Psoas muscle (tissue), 8 donors: ENCODE measurements around the gene TMEM141. TPM values are rescaled to one million over a fixed set of nuclear protein-coding genes. Genes with fewer than 3 reads are reported as not detected.

Source experiments
- ATAC-seq, 4 donors: fragments of 200-7000 bp; cut with Tn5 transposase; one replicate each; pipeline ENCODE4 v1.9.1; 2020; ENCODE audit warnings: moderate library complexity in 3 of 4, mild to moderate bottlenecking in 2 of 4
- DNase-seq, 2 donors: peaks; one replicate each; pipeline ENCODE4 v3.0.0-alpha.2; 2020
- H3K27ac ChIP-seq: fragments of 200-600 bp; one replicate; pipeline ENCODE4 v1.8.0; 2022
- H3K27me3 ChIP-seq, 3 donors: fragments of 200-600 bp in 1 of 3; one replicate each; pipeline versions ENCODE4 v1.6.1 to v1.8.0; 2013 to 2022; ENCODE audit warnings: low read length in 2 of 3, mild to moderate bottlenecking in 2 of 3, moderate library complexity in 1 of 3; ENCODE audit not compliant: insufficient read depth in 3 of 3
- H3K36me3 ChIP-seq, 2 donors: fragments of 200-600 bp in 1 of 2; one replicate each; pipeline versions ENCODE4 v1.6.1 to v1.8.0; 2013 to 2022; ENCODE audit warnings: low read depth in 1 of 2, mild to moderate bottlenecking in 1 of 2, moderate library complexity in 1 of 2; ENCODE audit not compliant: insufficient read depth in 1 of 2
- H3K4me1 ChIP-seq: fragments of 200-600 bp; one replicate; pipeline ENCODE4 v1.8.0; 2022
- H3K4me3 ChIP-seq: fragments of 200-600 bp; one replicate; pipeline ENCODE4 v1.8.0; 2022; ENCODE audit warnings: mild to moderate bottlenecking
- H3K9me3 ChIP-seq: fragments of 200-600 bp; one replicate; pipeline ENCODE4 v1.8.0; 2022
- CTCF ChIP-seq: fragments of 200-600 bp; IDR thresholded peaks from one replicate; pipeline ENCODE4 v1.8.0; 2022; ENCODE audit warnings: antibody characterized with exemption
- WGBS, 3 donors: extraction: QIAGEN DNeasy Blood & Tissue Kit; methylation state at CpG; one replicate each; pipeline versions ENCODE4 v1.1.6 to v1.1.7; 2013; 5-methylcytosine and 5-hydroxymethylcytosine counted together
- intact Hi-C, 2 donors: fragments of 100-400 bp; cut with DNase I; formaldehyde crosslinking; loops; one replicate each; pipeline versions ENCODE4 v1.11.0 to v1.14.2; 2022
- polyA plus RNA-seq, 3 donors: library from polyadenylated mRNA; stranded (reverse); fragments of 200-250 nt; gene quantifications; one replicate each; pipeline ENCODE4 v1.2.3, GENCODE V29; 2013
- total RNA-seq, 4 donors: library from RNA; stranded (reverse); fragmentation: NEBNext Ultra II Directional in 2 of 4; extraction: Animal tissue kit (Norgen Biotek cat#: 25700) in 2 of 4; gene quantifications; one replicate each; pipeline versions ENCODE4 v1.2.1 to v1.2.4, GENCODE V29; 2021 to 2023
- donor health status: healthy with polysubstance abuse.
- donor health status: DM: no; HTN: no; CAD: no; lungs with moderate emphysema.
- donor health status: Bipolar disorder and iron deficiency.
- donor health status: healthy.
- donor health status: DM: yes; HTN: yes; CAD: no.
- donor health status: DM: no; HTN: no; CAD: no.
- donor health status: DM: no; HTN: no; CAD: no.
- donor health status: DM: yes; HTN: yes; CAD: no.

Gene TMEM141
- total and polyA plus RNA-seq, 7 donors: 32.0 to 89.1 (median 49.1) TPM

- H3K4me1 ChIP-seq: peaks cover 7% of the 10 kb centered on the region
Measured at GRCh38 chr9:136815422-136815782, 24.3 kb downstream of the TMEM141 start.

GRCh38 chr9:136820971-136821825 lies 30.1 kb downstream of the TMEM141 start:
- Histone ChIP-seq H3K27me3 (no peaks in the 10 kb centered on the region), H3K27ac (no peak overlapping the region), H3K36me3 (peaks cover 0 to 44% of the 10 kb centered on the region in 2 donors), H3K9me3 (no peaks in the 10 kb centered on the region), H3K4me3 (peak overlapping the region; percentile 46), H3K4me1 (no peaks in the 10 kb centered on the region)
- WGBS, 3 donors: 51 to 68% (median 60%) methylated on average over 70 to 83 of the region's 83 CpGs
- DNase-seq (no peak), ATAC-seq (peak in 1 of 4 donors; percentile 22)
- intact Hi-C loops: no loop called here
- no peak for TF ChIP-seq CTCF

More at GRCh38 chr9:136815422-136815782, 24.3 kb downstream of the TMEM141 start:
- 0 to 28% (median 0%) methylated on average over 1 of the region's 1 CpG for WGBS, 3 donors
- DNase-seq (no peak), ATAC-seq (no peak)
- Histone ChIP-seq H3K9me3 (no peaks in the 10 kb centered on the region), H3K4me3 (no peak overlapping the region), H3K27ac (no peak overlapping the region), H3K36me3 (peaks cover 0 to 33% of the 10 kb centered on the region in 2 donors), H3K27me3 (no peaks in the 10 kb centered on the region)
- intact Hi-C loops: no loop called here
- TF ChIP-seq CTCF: no peak

GRCh38 chr9:136821826-136822544 lies 30.8 kb downstream of the TMEM141 start:
- intact Hi-C loops: no loop called here
- ATAC-seq (no peak), DNase-seq (no peak)
- peaks cover 0 to 50% of the 10 kb centered on the region in 2 donors for H3K36me3 ChIP-seq
- H3K9me3 ChIP-seq: no peaks in the 10 kb centered on the region
- TF ChIP-seq CTCF: no peak
- 81 to 85% (median 82%) methylated on average over 37 to 42 of the region's 42 CpGs for WGBS, 3 donors
- H3K4me3 ChIP-seq: peak overlapping the region; percentile 46
- no peaks in the 10 kb centered on the region for H3K27me3 ChIP-seq
- H3K4me1 ChIP-seq: no peaks in the 10 kb centered on the region
- no peak overlapping the region for H3K27ac ChIP-seq

DNA sequence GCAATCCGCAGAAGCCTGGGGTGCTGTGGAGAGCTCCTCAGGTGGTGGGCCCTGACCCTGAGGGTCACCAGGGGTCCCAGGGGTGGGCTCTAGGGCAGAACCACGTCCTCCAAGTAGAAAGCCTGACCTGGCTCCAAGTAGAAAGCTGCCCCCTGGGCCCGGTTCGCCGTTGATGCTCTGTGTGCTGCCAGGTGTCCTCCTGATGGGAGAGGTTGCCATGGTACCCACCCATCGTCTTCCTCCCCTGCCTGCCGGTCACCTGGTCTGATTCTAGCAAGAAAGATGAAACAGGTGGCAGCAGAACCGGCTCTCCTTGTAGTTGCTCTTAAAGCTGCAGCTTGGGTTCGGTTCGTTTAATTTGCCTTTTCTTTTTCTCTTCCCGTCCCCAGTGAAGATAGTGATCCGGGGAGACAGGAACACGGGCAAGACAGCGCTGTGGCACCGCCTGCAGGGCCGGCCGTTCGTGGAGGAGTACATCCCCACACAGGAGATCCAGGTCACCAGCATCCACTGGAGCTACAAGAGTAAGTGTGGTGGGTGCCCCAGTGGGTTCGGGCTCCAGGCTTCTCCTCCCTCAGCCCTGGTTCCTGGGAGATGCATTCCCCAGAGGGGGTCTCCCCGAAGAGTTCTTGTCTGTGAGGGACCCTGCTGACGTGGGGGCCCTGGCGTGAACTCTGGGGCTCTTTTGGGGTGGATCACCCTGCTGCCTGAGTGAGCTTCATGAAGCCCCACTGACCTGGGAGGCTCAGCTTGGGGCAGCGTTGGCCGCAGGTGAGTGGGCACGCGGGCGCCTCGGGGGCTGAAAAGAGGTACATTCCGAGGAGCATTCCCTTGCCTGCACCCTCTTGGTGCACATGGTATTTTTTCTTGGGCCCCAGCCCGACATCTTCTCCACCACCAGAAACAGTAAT lies 32.2 kb downstream of the TMEM141 start:
- no peak overlapping the region for H3K27ac ChIP-seq
- ATAC-seq: no peak
- H3K9me3 ChIP-seq: no peaks in the 10 kb centered on the region
- H3K27me3 ChIP-seq: no peaks in the 10 kb centered on the region
- no peaks in the 10 kb centered on the region for H3K4me1 ChIP-seq
- no peak for TF ChIP-seq CTCF
- intact Hi-C loops: no loop called here
- H3K36me3 ChIP-seq: peaks cover 0 to 55% of the 10 kb centered on the region in 2 donors
- no peak for DNase-seq
- WGBS, 3 donors: 84 to 86% (median 86%) methylated on average over 30 of the region's 30 CpGs
- H3K4me3 ChIP-seq: no peak overlapping the region
